H1 (cell line): ENCODE data around the gene CAP2. TPM values are rescaled to one million over a fixed set of nuclear protein-coding genes. Genes with fewer than 3 reads are reported as not detected.

Source experiments
- CTCF ChIA-PET: fragments of 300-600 bp; sonication (Branson Sonifier 250); formaldehyde crosslinking; loops from one replicate; lab custom pipeline; 2021; ENCODE audit not compliant: partially characterized antibody; lab: Charles Lee
- POLR2A ChIA-PET: fragments of 300-600 bp; sonication (Branson Sonifier 250); formaldehyde crosslinking; loops from one replicate; lab custom pipeline; 2021; ENCODE audit warnings: inconsistent platforms; ENCODE audit not compliant: partially characterized antibody; lab: Charles Lee
- DNase-seq, 2 experiments: peaks; one replicate each; pipeline versions ENCODE4 v3.0.0 to v3.0.0-alpha.2; 2010 to 2022; ENCODE audit warnings: low spot score in 2 of 2, low read depth in 1 of 2, mixed read lengths in 1 of 2
- FAIRE-seq: peaks from 2 replicates; lab custom pipeline; 2011; peaks lifted over from hg19 to GRCh38; lab: Jason Lieb, UNC
- H2AFZ ChIP-seq: 2 replicates; pipeline ENCODE4 v1.8.1; 2012; ENCODE audit warnings: low read length, inconsistent platforms
- H2AK5ac ChIP-seq: 2 replicates; pipeline ENCODE4 v1.6.1; 2013; ENCODE audit warnings: low read depth, low read length
- H2BK120ac ChIP-seq: replicated peaks from 2 replicates; pipeline ENCODE3; 2013; ENCODE audit warnings: low read depth, low read length, inconsistent platforms
- H2BK12ac ChIP-seq: 2 replicates; pipeline ENCODE4 v1.6.1; 2013; ENCODE audit warnings: low read depth, low read length
- H2BK15ac ChIP-seq: 2 replicates; pipeline ENCODE4 v1.6.1; 2013; ENCODE audit warnings: low read length
- H2BK20ac ChIP-seq: 2 replicates; pipeline ENCODE4 v1.6.1; 2013; ENCODE audit warnings: low read length
- H2BK5ac ChIP-seq: 2 replicates; pipeline ENCODE4 v1.6.1; 2013; ENCODE audit warnings: low read depth, low read length
- H3K14ac ChIP-seq: 2 replicates; pipeline ENCODE4 v1.6.1; 2013; ENCODE audit warnings: inconsistent platforms; ENCODE audit not compliant: insufficient read length
- H3K18ac ChIP-seq: 2 replicates; pipeline ENCODE4 v1.6.1; 2013; ENCODE audit warnings: low read length; ENCODE audit errors: extremely low read depth
- H3K23ac ChIP-seq: 2 replicates; pipeline ENCODE4 v1.6.1; 2013; ENCODE audit warnings: inconsistent platforms; ENCODE audit not compliant: insufficient read length
- H3K23me2 ChIP-seq: 2 replicates; pipeline ENCODE4 v1.6.1; 2013; ENCODE audit warnings: low read depth, low read length
- H3K27ac ChIP-seq: 2 replicates; pipeline ENCODE4 v1.6.1; 2011; ENCODE audit warnings: low read depth, low read length, inconsistent platforms
- H3K27me3 ChIP-seq, 4 experiments: replicated peaks in 1 of 4; 1 replicate in 1 of 4; 2 replicates in 3 of 4; pipeline versions ENCODE4 v1.6.1 to v1.8.1; 2011 to 2013; ENCODE audit warnings: low read length in 3 of 4, mild to moderate bottlenecking in 3 of 4, inconsistent platforms in 2 of 4, mixed read lengths in 2 of 4, moderate library complexity in 1 of 4; ENCODE audit not compliant: control insufficient read depth in 3 of 4, insufficient read depth in 3 of 4; ENCODE audit errors: extremely low read depth in 1 of 4
- H3K36me3 ChIP-seq, 4 experiments: 2 replicates each; pipeline versions ENCODE4 v1.6.1 to v1.8.1; 2011 to 2013; ENCODE audit warnings: mild to moderate bottlenecking in 4 of 4, low read length in 3 of 4, moderate library complexity in 2 of 4, control low read depth in 1 of 4, inconsistent platforms in 1 of 4; ENCODE audit not compliant: insufficient read depth in 4 of 4, control insufficient read depth in 2 of 4
- H3K4ac ChIP-seq: replicated peaks from 2 replicates; pipeline ENCODE3; 2013; ENCODE audit warnings: low read length, low read depth, mixed read lengths, inconsistent platforms; ENCODE audit not compliant: insufficient read length
- H3K4me1 ChIP-seq, 4 experiments: replicated peaks in 1 of 4; 1 replicate in 1 of 4; 2 replicates in 3 of 4; pipeline versions ENCODE4 v1.6.1 to v1.8.1; 2011 to 2013; ENCODE audit warnings: low read length in 3 of 4, inconsistent platforms in 2 of 4, mixed read lengths in 1 of 4; ENCODE audit not compliant: insufficient read depth in 4 of 4, control insufficient read depth in 3 of 4
- H3K4me2 ChIP-seq, 2 experiments: 2 replicates each; pipeline versions ENCODE4 v1.6.1 to v1.8.1; 2011 to 2013; ENCODE audit warnings: low read depth in 2 of 2, low read length in 2 of 2, control low read depth in 1 of 2, inconsistent platforms in 1 of 2, mild to moderate bottlenecking in 1 of 2; ENCODE audit not compliant: insufficient read depth in 1 of 2
- H3K4me3 ChIP-seq, 4 experiments: fragments of 200-600, 300-600 bp in 1 of 4; sonication (generic), shearing (Covaris generic), sonication (Bioruptor Twin) in 1 of 4; 2 replicates each; pipeline versions ENCODE4 v1.5.1 to v1.8.1; 2011 to 2016; ENCODE audit warnings: low read length in 4 of 4, low read depth in 3 of 4, control low read depth in 2 of 4, inconsistent platforms in 2 of 4, mild to moderate bottlenecking in 2 of 4, mixed read lengths in 1 of 4, moderate library complexity in 1 of 4; ENCODE audit not compliant: insufficient read depth in 2 of 4; ENCODE audit errors: extremely low read depth in 1 of 4
- H3K56ac ChIP-seq: replicated peaks from 2 replicates; pipeline ENCODE3; 2013; ENCODE audit warnings: low read depth, mild to moderate bottlenecking, mixed read lengths, low read length, inconsistent platforms; ENCODE audit not compliant: insufficient read length
- H3K79me1 ChIP-seq: 2 replicates; pipeline ENCODE4 v1.6.1; 2013; ENCODE audit warnings: low read depth, low read length, control low read depth
- H3K79me2 ChIP-seq, 2 experiments: 2 replicates each; pipeline versions ENCODE4 v1.6.1 to v1.8.1; 2012 to 2013; ENCODE audit warnings: low read length in 2 of 2, mild to moderate bottlenecking in 2 of 2, inconsistent platforms in 1 of 2; ENCODE audit not compliant: insufficient read depth in 2 of 2, control insufficient read depth in 1 of 2
- H3K9ac ChIP-seq, 4 experiments: replicated peaks in 1 of 4; 1 replicate in 1 of 4; 2 replicates in 3 of 4; pipeline versions ENCODE4 v1.6.1 to v1.8.1; 2011 to 2013; ENCODE audit warnings: low read depth in 3 of 4, low read length in 3 of 4, control low read depth in 2 of 4, mild to moderate bottlenecking in 2 of 4, moderate library complexity in 2 of 4, inconsistent platforms in 1 of 4; ENCODE audit errors: extremely low read depth in 1 of 4
- H3K9me3 ChIP-seq, 2 experiments: 2 replicates each; pipeline versions ENCODE4 v1.6.1 to v1.8.1; 2012 to 2013; ENCODE audit warnings: mild to moderate bottlenecking in 2 of 2, moderate library complexity in 2 of 2, control low read depth in 1 of 2, inconsistent platforms in 1 of 2, low read depth in 1 of 2, low read length in 1 of 2, mixed read lengths in 1 of 2; ENCODE audit not compliant: insufficient read depth in 2 of 2
- H4K20me1 ChIP-seq, 2 experiments: replicated peaks in 1 of 2; 2 replicates each; pipeline versions ENCODE3 to v1.8.1; 2011 to 2013; ENCODE audit warnings: inconsistent platforms in 2 of 2, low read length in 2 of 2, mild to moderate bottlenecking in 1 of 2; ENCODE audit not compliant: insufficient read depth in 2 of 2, control insufficient read depth in 1 of 2
- H4K5ac ChIP-seq: 2 replicates; pipeline ENCODE4 v1.6.1; 2013; ENCODE audit warnings: low read length, low read depth, mixed read lengths, inconsistent platforms; ENCODE audit not compliant: insufficient read length
- H4K8ac ChIP-seq: 2 replicates; pipeline ENCODE4 v1.8.0; 2013; ENCODE audit warnings: mild to moderate bottlenecking, moderate library complexity, low read length, inconsistent platforms; ENCODE audit not compliant: insufficient read depth; ENCODE audit errors: extremely low read depth
- H4K91ac ChIP-seq: replicated peaks from 2 replicates; pipeline ENCODE3; 2013; ENCODE audit warnings: low read length, mixed read lengths, inconsistent platforms; ENCODE audit not compliant: insufficient read length
- WGBS, 2 experiments: shearing (Covaris generic) in 1 of 2; methylation state at CpG; one replicate each; pipeline versions ENCODE4 v1.1.6 to v1.1.7; 2013 to 2015; ENCODE audit warnings: low lambda C conversion rate in 2 of 2, mixed read lengths in 2 of 2, inconsistent platforms in 1 of 2, low coverage in 1 of 2, missing lambda C conversion rate in 1 of 2; ENCODE audit not compliant: insufficient replicate concordance in 2 of 2, insufficient coverage in 1 of 2, insufficient read length in 1 of 2; ENCODE audit errors: extremely low coverage in 1 of 2, missing lambda C conversion rate in 1 of 2; 5-methylcytosine and 5-hydroxymethylcytosine counted together
- polyA plus RNA-seq, 7 experiments: library from polyadenylated mRNA; depleted of rRNA in 3 of 7; stranded (reverse) in 5 of 7; unstranded in 2 of 7; fragments of >200 nt in 5 of 7; fragments of 200-250 nt in 2 of 7; gene quantifications; 1 replicate in 5 of 7; 2 replicates in 1 of 7; 4 replicates in 1 of 7; pipeline versions ENCODE4 v1.2.1 to v1.2.3, GENCODE V29; 2011 to 2013; ENCODE audit warnings: missing spikeins in 2 of 7, mixed read lengths in 2 of 7
- total RNA-seq: library from RNA; stranded (reverse); fragmentation: NEBNext Ultra II Directional; extraction: Animal tissue kit (Norgen Biotek cat#: 25700); gene quantifications from 2 replicates; pipeline ENCODE4 v1.2.1, GENCODE V29; 2021

CAP2 gene
- total and polyA plus RNA-seq, 2 of the 8 experiments (the other 6 are each of a cell fraction or from before 2014, with no cell fraction given) = 7.2 to 10.0 TPM

DNA sequence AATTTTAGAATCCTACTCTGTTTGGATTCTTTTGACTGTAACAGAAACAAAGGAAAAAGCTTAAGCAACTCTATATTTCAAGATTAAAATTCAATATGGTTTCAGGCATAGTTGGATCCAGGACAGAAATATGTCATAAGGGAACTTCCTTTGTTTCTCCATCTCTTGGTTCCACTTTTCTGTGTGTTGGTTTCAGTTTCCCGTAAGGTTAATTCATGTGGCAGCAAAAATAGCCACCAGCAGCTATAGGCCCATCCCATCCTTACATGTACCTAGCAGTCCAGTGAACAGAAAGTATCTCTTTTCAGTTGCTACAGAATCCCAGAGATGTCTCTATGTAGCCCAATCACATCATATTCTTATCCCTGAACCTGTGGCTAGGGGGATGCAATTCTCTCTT is 197.9 kb downstream of the CAP2 start:
- no peak overlapping the region for H2BK5ac ChIP-seq
- H3K79me2 ChIP-seq = no peaks in the 10 kb centered on the region
- H3K27ac ChIP-seq = no peak overlapping the region
- no peaks in the 10 kb centered on the region for H4K20me1 ChIP-seq
- H2AFZ ChIP-seq = no peak overlapping the region
- ChIA-PET POLR2A (interaction anchor here (2.6 kb wide), 1 partner anchor 9 kb away, joined by 11 read pairs; the partner anchor contains the start of gene FAM8A1), CTCF (interaction anchor here (1.5 kb wide), 1 partner anchor 9 kb away, joined by 5 read pairs; the partner anchor contains the start of gene FAM8A1)
- H4K8ac ChIP-seq = no peak overlapping the region
- H3K4ac ChIP-seq = no peak overlapping the region
- H3K18ac ChIP-seq = no peak overlapping the region
- H3K4me3 ChIP-seq = no peak overlapping the region
- no peak overlapping the region for H4K91ac ChIP-seq
- peaks cover 3% of the 10 kb centered on the region; the same call in 1 of the 2 replicates for H3K23me2 ChIP-seq
- H2BK12ac ChIP-seq = no peak overlapping the region
- 80% methylated on average over 1 of the region's 1 CpG; no CpG with 5 or more reads in 1 of the 2 experiments for WGBS, 2 experiments
- H2BK20ac ChIP-seq = no peak overlapping the region
- no peaks in the 10 kb centered on the region for H3K4me1 ChIP-seq
- H2AK5ac ChIP-seq = no peak overlapping the region
- no peaks in the 10 kb centered on the region for H3K79me1 ChIP-seq
- no peak overlapping the region for H4K5ac ChIP-seq
- H2BK120ac ChIP-seq = no peak overlapping the region
- H3K36me3 ChIP-seq = no peaks in the 10 kb centered on the region
- no peak overlapping the region for H3K56ac ChIP-seq
- no peak overlapping the region for H3K14ac ChIP-seq
- no peak overlapping the region for H3K9ac ChIP-seq
- DNase-seq = no peak
- no peak overlapping the region for H2BK15ac ChIP-seq
- no peak for FAIRE-seq
- H3K4me2 ChIP-seq = no peak overlapping the region
- no peaks in the 10 kb centered on the region for H3K9me3 ChIP-seq
- H3K23ac ChIP-seq = no peak overlapping the region
- no peaks in the 10 kb centered on the region for H3K27me3 ChIP-seq
